Cardiac muscle cell (in vitro differentiated cells and primary cell): ENCODE measurements around the gene KMT2B. TPM values are rescaled to one million over a fixed set of nuclear protein-coding genes. Genes with fewer than 3 reads are reported as not detected.
A peak's percentile ranks its signal among the peaks of the same experiment; 100 is the strongest.

Experiments used
- DNase-seq, 2 donors: peaks; one replicate each; pipeline versions ENCODE4 v3.0.0 to v3.0.0-alpha.2; 2010 to 2017; ENCODE audit warnings: low read depth in 1 of 2, low spot score in 1 of 2
- H3K27ac ChIP-seq: fragments of 200-600 bp; sonication (generic); 2 replicates; pipeline ENCODE4 v1.5.1; 2016
- H3K27me3 ChIP-seq: fragments of 200-600 bp; sonication (generic); 2 replicates; pipeline ENCODE4 v1.6.0; 2016; ENCODE audit warnings: control low read depth
- H3K36me3 ChIP-seq: fragments of 200-600 bp; sonication (generic); 2 replicates; pipeline ENCODE4 v1.5.1; 2016; ENCODE audit warnings: control low read depth
- H3K4me1 ChIP-seq: fragments of 200-600 bp; sonication (generic); 2 replicates; pipeline ENCODE4 v1.8.1; 2017; ENCODE audit warnings: low read depth, mild to moderate bottlenecking, mixed run types
- H3K4me3 ChIP-seq: fragments of 200-600 bp; sonication (generic); 2 replicates; pipeline ENCODE4 v1.5.1; 2016; ENCODE audit warnings: mild to moderate bottlenecking
- H3K9me3 ChIP-seq: fragments of 200-600 bp; sonication (generic); 2 replicates; pipeline ENCODE4 v1.5.1; 2017; ENCODE audit warnings: low read depth, mild to moderate bottlenecking, control low read depth
- polyA plus RNA-seq: library from polyadenylated mRNA; unstranded; fragments of >200 nt; fragmentation: Nextera tagmentation; extraction: Ambion mirVana; gene quantifications from 2 replicates; pipeline ENCODE4 v1.2.1, GENCODE V29; 2016
- total RNA-seq: library from RNA; depleted of rRNA; stranded (reverse); fragments of >200 nt; gene quantifications from 2 replicates; pipeline ENCODE4 v1.2.3, GENCODE V29; 2016
- TF ChIP-seq, protein P1 (sequence below): IDR thresholded peaks from 2 replicates; pipeline ENCODE4 v1.5.1; 2012; ENCODE audit warnings: low read depth, mild to moderate bottlenecking, low read length

KMT2B gene
- total and polyA plus RNA-seq, 2 experiments from 2014 or later: 8.9 to 38.1 TPM

DNA sequence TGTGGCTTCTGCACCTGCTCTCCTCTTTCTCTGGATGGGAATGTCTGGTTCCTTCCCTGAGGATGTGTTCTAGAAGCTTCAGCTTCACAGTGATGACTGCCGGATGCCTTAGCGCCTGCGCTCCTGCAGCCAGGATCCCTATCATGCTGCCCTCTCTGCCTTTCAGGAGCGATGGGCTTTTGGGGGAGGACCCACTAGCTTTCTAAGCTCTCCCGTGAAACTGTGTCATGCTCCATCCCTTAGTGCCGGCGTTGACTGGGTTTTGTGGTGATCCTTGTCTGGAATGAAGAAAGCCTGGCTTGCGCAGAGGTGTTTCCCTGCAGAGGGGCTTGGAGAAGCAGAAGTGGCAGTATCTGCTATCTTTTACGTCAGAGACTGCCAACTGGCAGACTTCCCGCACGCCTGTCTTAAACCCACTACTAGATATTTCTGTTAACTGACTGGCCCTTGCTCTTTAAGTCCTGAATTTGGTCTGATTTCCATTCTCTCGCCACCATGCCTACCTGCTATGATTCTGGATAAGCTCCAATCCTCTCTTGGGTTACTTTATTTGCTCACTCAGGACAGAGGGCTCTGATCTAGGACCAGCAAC, 3.8 kb upstream of the KMT2B start:
- H3K27me3 ChIP-seq: no peaks in the 10 kb centered on the region
- TF ChIP-seq, protein P1, sequence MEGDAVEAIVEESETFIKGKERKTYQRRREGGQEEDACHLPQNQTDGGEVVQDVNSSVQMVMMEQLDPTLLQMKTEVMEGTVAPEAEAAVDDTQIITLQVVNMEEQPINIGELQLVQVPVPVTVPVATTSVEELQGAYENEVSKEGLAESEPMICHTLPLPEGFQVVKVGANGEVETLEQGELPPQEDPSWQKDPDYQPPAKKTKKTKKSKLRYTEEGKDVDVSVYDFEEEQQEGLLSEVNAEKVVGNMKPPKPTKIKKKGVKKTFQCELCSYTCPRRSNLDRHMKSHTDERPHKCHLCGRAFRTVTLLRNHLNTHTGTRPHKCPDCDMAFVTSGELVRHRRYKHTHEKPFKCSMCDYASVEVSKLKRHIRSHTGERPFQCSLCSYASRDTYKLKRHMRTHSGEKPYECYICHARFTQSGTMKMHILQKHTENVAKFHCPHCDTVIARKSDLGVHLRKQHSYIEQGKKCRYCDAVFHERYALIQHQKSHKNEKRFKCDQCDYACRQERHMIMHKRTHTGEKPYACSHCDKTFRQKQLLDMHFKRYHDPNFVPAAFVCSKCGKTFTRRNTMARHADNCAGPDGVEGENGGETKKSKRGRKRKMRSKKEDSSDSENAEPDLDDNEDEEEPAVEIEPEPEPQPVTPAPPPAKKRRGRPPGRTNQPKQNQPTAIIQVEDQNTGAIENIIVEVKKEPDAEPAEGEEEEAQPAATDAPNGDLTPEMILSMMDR: no peak
- no peak for DNase-seq
- no peak overlapping the region for H3K4me3 ChIP-seq
- H3K36me3 ChIP-seq: no peaks in the 10 kb centered on the region
- no peaks in the 10 kb centered on the region for H3K9me3 ChIP-seq
- no peak overlapping the region for H3K27ac ChIP-seq
- H3K4me1 ChIP-seq: peaks cover 6% of the 10 kb centered on the region

DNA sequence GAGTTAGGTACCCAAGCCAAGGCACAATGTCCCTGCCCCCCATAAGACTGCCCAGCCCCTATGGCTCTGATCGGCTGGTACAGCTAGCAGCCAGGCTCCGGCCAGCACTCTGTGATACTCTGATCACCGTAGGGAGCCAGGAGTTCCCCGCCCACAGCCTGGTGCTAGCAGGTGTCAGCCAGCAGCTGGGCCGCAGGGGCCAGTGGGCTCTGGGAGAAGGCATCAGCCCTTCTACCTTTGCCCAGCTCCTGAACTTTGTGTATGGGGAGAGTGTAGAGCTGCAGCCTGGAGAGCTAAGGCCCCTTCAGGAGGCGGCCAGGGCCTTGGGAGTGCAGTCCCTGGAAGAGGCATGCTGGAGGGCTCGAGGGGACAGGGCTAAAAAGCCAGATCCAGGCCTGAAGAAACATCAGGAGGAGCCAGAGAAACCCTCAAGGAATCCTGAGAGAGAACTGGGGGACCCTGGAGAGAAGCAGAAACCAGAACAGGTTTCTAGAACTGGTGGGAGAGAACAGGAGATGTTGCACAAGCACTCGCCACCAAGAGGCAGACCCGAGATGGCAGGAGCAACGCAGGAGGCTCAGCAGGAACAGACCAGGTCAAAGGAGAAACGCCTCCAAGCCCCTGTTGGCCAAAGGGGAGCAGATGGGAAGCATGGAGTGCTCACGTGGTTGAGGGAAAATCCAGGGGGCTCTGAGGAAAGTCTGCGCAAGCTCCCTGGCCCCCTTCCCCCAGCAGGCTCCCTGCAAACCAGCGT, 3.0 kb upstream of the KMT2B start:
- no peaks in the 10 kb centered on the region for H3K36me3 ChIP-seq
- TF ChIP-seq, protein P1: no peak

DNA sequence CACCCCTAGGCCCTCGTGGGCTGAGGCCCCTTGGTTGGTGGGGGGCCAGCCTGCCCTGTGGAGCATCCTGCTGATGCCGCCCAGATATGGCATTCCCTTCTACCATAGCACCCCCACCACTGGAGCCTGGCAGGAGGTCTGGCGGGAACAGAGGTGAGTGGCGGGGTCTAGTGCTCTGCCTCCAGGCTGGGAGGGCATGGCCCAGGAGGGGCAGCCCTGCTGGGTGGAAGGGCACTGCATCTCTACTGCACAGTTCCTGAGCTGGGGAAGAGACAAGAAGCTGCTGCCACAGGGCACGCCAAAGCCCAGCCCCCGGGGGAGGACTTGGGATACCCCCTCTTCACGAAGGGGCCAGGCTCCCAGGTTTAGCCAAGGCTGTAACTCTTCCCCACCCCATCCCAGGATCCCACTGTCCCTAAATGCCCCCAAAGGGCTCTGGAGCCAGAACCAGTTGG, 2.4 kb upstream of the KMT2B start:
- no peak overlapping the region for H3K27ac ChIP-seq
- TF ChIP-seq, protein P1: no peak
- no peaks in the 10 kb centered on the region for H3K36me3 ChIP-seq
- H3K27me3 ChIP-seq: no peaks in the 10 kb centered on the region
- DNase-seq: no peak
- no peak overlapping the region for H3K4me3 ChIP-seq
- no peaks in the 10 kb centered on the region for H3K9me3 ChIP-seq
- H3K4me1 ChIP-seq: peaks cover 6% of the 10 kb centered on the region

More for the DNA sequence above, 3.0 kb upstream of the KMT2B start:
- H3K4me1 ChIP-seq: peaks cover 6% of the 10 kb centered on the region
- DNase-seq: no peak
- no peaks in the 10 kb centered on the region for H3K27me3 ChIP-seq
- no peak overlapping the region for H3K27ac ChIP-seq
- no peak overlapping the region for H3K4me3 ChIP-seq
- no peaks in the 10 kb centered on the region for H3K9me3 ChIP-seq

DNA sequence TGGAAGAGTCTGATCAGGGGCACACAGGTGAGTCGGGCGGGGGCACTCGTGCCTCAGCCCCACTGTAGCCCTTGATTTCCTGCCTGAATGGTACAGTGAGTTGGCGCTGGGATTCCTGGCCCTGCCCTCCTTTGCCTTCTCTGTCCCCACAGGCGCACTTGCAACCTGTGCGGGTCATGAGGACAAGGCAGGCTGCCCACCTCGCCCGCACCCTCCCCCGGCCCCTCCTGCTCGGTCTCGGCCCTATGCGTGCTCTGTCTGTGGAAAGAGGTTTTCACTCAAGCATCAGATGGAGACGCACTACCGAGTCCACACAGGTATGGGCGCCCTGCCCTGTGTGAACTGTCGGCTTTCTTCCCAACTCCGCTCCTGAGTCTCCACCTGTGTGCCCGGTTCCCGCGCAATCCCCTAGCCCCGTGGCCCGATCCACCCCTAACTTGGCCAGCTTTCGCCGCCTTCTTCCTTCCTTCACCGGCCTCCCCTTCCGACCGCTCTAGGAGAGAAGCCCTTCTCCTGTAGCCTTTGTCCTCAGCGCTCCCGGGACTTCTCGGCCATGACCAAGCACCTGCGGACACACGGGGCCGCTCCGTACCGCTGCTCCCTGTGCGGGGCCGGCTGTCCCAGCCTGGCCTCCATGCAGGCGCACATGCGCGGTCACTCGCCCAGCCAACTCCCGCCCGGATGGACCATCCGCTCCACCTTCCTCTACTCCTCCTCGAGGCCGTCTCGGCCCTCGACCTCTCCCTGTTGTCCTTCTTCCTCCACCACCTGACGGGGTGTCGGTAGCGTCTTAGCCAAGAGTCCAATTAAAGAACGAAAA, 1.6 kb upstream of the KMT2B start:
- Histone ChIP-seq H3K36me3 (no peaks in the 10 kb centered on the region), H3K9me3 (no peaks in the 10 kb centered on the region), H3K4me3 (peak overlapping the region; percentile 70), H3K27me3 (no peaks in the 10 kb centered on the region), H3K27ac (peak overlapping the region; percentile 87), H3K4me1 (peaks cover 6% of the 10 kb centered on the region)
- TF ChIP-seq, protein P1: no peak
- peak in 1 of 2 donors; percentile 72 for DNase-seq

DNA sequence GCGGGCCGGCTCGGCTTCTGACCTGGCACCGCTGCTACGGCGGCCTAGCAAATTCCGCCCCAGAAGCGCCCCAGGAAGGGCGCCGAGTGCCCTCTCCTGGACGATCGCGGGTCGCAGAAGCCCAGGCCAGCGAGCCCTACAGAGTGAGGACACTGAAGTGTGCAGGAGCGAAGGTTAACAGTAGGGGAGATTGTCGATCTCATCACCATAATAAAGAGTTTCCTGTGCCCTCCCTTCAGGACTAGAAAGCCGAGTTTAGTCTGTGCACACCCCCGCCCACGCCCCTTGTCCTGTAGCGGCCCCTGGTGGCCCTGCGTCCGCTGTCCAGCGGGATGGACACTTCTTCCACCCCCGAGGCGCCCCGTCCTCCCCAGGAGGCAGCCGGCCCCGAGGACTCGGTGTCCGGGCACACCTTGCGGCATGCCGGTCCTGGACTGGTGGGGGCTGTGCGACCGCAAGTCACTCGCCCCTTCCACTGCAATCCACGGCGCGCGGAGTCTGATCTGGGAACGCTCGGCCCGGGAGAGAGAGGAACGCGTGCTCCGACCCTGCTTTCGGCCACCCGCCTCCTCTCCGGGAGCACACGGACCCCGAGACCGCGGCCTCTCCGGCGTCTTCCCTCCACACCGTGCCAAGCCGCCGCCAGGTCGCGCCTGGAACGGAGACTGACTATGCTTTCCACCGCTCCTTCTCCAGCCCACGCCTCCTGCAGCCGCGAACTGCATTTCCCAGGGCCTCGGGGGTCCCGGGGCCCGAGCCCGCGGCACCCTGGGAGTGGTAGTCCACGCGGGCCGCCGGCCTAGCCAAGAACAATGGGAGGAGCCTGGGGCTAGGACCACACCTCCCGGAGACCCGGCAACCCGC, 770 bp upstream of the KMT2B start:
- Histone ChIP-seq H3K27me3 (no peaks in the 10 kb centered on the region), H3K36me3 (peaks cover 4% of the 10 kb centered on the region), H3K9me3 (no peaks in the 10 kb centered on the region), H3K27ac (peak overlapping the region; percentile 87), H3K4me1 (peaks cover 6% of the 10 kb centered on the region), H3K4me3 (peak overlapping the region; percentile 70)
- TF ChIP-seq, protein P1: peak; percentile 87
- peak; percentile 84 to 91 for DNase-seq
